Sigmoid colon (tissue), 4 donors: ENCODE results near the gene PTBP2.

Source experiments
- POLR2A ChIP-seq, 2 donors: fragments of 450-650 bp; IDR thresholded peaks; one replicate each; pipeline ENCODE4 v1.6.1; 2016; ENCODE audit warnings: antibody characterized with exemption in 2 of 2, mild to moderate bottlenecking in 2 of 2, moderate library complexity in 2 of 2
- POLR2AphosphoS5 ChIP-seq, 4 donors: sonication (generic); formaldehyde crosslinking; IDR thresholded peaks; one replicate each; pipeline ENCODE4 v1.6.1; 2017; ENCODE audit warnings: antibody characterized with exemption in 4 of 4
- TF ChIP-seq, protein P1 (sequence below), 4 experiments: fragments of 450-650 bp in 3 of 4; fragments of 200-600 bp in 1 of 4; IDR thresholded peaks; one replicate each; pipeline ENCODE4 v1.5.1; 2016 to 2019; ENCODE audit warnings: antibody characterized with exemption in 4 of 4, mild to moderate bottlenecking in 3 of 4, moderate library complexity in 2 of 4

GRCh38 chr1:96771847-96772246 is 50.3 kb downstream of the PTBP2 start:
- TF ChIP-seq POLR2A (IDR thresholded peaks at IDR 0.05) (no peak), POLR2AphosphoS5 (IDR thresholded peaks at IDR 0.05) (no peak)
- TF ChIP-seq, protein P1, sequence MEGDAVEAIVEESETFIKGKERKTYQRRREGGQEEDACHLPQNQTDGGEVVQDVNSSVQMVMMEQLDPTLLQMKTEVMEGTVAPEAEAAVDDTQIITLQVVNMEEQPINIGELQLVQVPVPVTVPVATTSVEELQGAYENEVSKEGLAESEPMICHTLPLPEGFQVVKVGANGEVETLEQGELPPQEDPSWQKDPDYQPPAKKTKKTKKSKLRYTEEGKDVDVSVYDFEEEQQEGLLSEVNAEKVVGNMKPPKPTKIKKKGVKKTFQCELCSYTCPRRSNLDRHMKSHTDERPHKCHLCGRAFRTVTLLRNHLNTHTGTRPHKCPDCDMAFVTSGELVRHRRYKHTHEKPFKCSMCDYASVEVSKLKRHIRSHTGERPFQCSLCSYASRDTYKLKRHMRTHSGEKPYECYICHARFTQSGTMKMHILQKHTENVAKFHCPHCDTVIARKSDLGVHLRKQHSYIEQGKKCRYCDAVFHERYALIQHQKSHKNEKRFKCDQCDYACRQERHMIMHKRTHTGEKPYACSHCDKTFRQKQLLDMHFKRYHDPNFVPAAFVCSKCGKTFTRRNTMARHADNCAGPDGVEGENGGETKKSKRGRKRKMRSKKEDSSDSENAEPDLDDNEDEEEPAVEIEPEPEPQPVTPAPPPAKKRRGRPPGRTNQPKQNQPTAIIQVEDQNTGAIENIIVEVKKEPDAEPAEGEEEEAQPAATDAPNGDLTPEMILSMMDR (IDR thresholded peaks at IDR 0.05) = no peak
